CD14-positive monocyte (primary cell): ENCODE results near the gene STARD7. TPM values are rescaled to one million over a fixed set of nuclear protein-coding genes. Genes with fewer than 3 reads are reported as not detected.

Source experiments
- DNase-seq, 3 donors: peaks; one replicate each; pipeline ENCODE4 v3.0.0-alpha.2; 2011 to 2022
- H2AFZ ChIP-seq: 2 replicates; pipeline ENCODE4 v1.6.0; 2012; ENCODE audit warnings: mild to moderate bottlenecking, low read depth, low read length, inconsistent platforms; ENCODE audit not compliant: insufficient read depth, poor library complexity, severe bottlenecking
- H3K27ac ChIP-seq, 2 donors: 1 replicate in 1 of 2; 2 replicates in 1 of 2; pipeline ENCODE4 v1.5.1; 2012 to 2013; ENCODE audit warnings: low read length in 2 of 2, control low read depth in 1 of 2, inconsistent platforms in 1 of 2, low read depth in 1 of 2, mild to moderate bottlenecking in 1 of 2
- H3K27me3 ChIP-seq, 2 donors: one replicate each; pipeline versions ENCODE4 v1.6.0 to v1.6.1; 2011 to 2013; ENCODE audit warnings: low read length in 2 of 2; ENCODE audit not compliant: control insufficient read depth in 2 of 2, insufficient read depth in 2 of 2
- H3K36me3 ChIP-seq, 2 donors: replicated peaks in 1 of 2; 1 replicate in 1 of 2; 2 replicates in 1 of 2; pipeline versions ENCODE4 v1.5.1 to v1.6.1; 2012 to 2013; ENCODE audit warnings: low read length in 2 of 2, control low read depth in 1 of 2, inconsistent platforms in 1 of 2, mild to moderate bottlenecking in 1 of 2; ENCODE audit not compliant: insufficient read depth in 2 of 2, control insufficient read depth in 1 of 2
- H3K4me1 ChIP-seq, 2 donors: 1 replicate in 1 of 2; 2 replicates in 1 of 2; pipeline versions ENCODE4 v1.5.1 to v1.6.1; 2012 to 2013; ENCODE audit warnings: low read length in 2 of 2, control low read depth in 1 of 2, inconsistent platforms in 1 of 2, mild to moderate bottlenecking in 1 of 2, moderate library complexity in 1 of 2; ENCODE audit not compliant: insufficient read depth in 2 of 2, control insufficient read depth in 1 of 2
- H3K4me2 ChIP-seq: replicated peaks from 2 replicates; pipeline ENCODE3; 2012; ENCODE audit warnings: low read length, moderate library complexity, mild to moderate bottlenecking; ENCODE audit not compliant: poor library complexity, severe bottlenecking; ENCODE audit errors: extremely low read depth
- H3K4me3 ChIP-seq, 3 experiments: fragments of 200-600 bp in 1 of 3; sonication (generic) in 1 of 3; replicated peaks in 1 of 3; 1 replicate in 2 of 3; 2 replicates in 1 of 3; pipeline ENCODE4 v1.5.1; 2011 to 2013; ENCODE audit warnings: low read length in 3 of 3, mild to moderate bottlenecking in 3 of 3, control low read depth in 2 of 3, low read depth in 2 of 3, inconsistent platforms in 1 of 3, moderate library complexity in 1 of 3
- H3K79me2 ChIP-seq: 2 replicates; pipeline ENCODE4 v1.6.0; 2012; ENCODE audit warnings: mild to moderate bottlenecking, control low read depth, inconsistent platforms, low read length, moderate library complexity; ENCODE audit not compliant: insufficient read depth
- H3K9ac ChIP-seq: 2 replicates; pipeline ENCODE4 v1.6.0; 2017; ENCODE audit warnings: low read length, mild to moderate bottlenecking; ENCODE audit not compliant: insufficient read depth, poor library complexity, severe bottlenecking
- H3K9me3 ChIP-seq, 2 donors: replicated peaks in 1 of 2; 1 replicate in 1 of 2; 2 replicates in 1 of 2; pipeline versions ENCODE4 v1.5.1 to v1.6.1; 2012 to 2013; ENCODE audit warnings: low read length in 2 of 2, control low read depth in 1 of 2; ENCODE audit not compliant: control insufficient read depth in 1 of 2, insufficient read depth in 1 of 2
- H4K20me1 ChIP-seq: 2 replicates; pipeline ENCODE4 v1.6.0; 2012; ENCODE audit warnings: mild to moderate bottlenecking, low read length, control low read depth, moderate library complexity; ENCODE audit not compliant: insufficient read depth
- H3K27ac Mint-ChIP-seq, 7 donors: one replicate each; pipeline ENCODE4 v1.8.0; 2020; ENCODE audit warnings: mild to moderate bottlenecking in 7 of 7, mixed read lengths in 7 of 7, moderate library complexity in 6 of 7, inconsistent platforms in 2 of 7
- H3K27me3 Mint-ChIP-seq, 3 donors: one replicate each; pipeline ENCODE4 v1.8.0; 2021 to 2022; ENCODE audit warnings: low read depth in 3 of 3, mild to moderate bottlenecking in 3 of 3, mixed read lengths in 3 of 3, moderate library complexity in 3 of 3, inconsistent platforms in 1 of 3
- H3K36me3 Mint-ChIP-seq, 2 donors: one replicate each; pipeline ENCODE4 v1.8.0; 2020; ENCODE audit warnings: mixed read lengths in 2 of 2, inconsistent platforms in 1 of 2, mild to moderate bottlenecking in 1 of 2
- H3K4me1 Mint-ChIP-seq: one replicate; pipeline ENCODE4 v1.8.0; 2020; ENCODE audit warnings: mild to moderate bottlenecking, mixed read lengths
- H3K4me3 Mint-ChIP-seq, 2 donors: one replicate each; pipeline ENCODE4 v1.8.0; 2020; ENCODE audit warnings: mild to moderate bottlenecking in 2 of 2, mixed read lengths in 2 of 2, moderate library complexity in 1 of 2
- H3K9me3 Mint-ChIP-seq, 7 donors: one replicate each; pipeline ENCODE4 v1.8.0; 2020 to 2022; ENCODE audit warnings: mixed read lengths in 7 of 7, mild to moderate bottlenecking in 6 of 7, moderate library complexity in 6 of 7, inconsistent platforms in 2 of 7
- CTCF ChIP-seq: fragments of 200-600 bp; IDR thresholded peaks from one replicate; pipeline ENCODE4 v1.8.0; 2022; ENCODE audit warnings: antibody characterized with exemption, mild to moderate bottlenecking
- WGBS: methylation state at CpG from one replicate; pipeline ENCODE4 v1.1.5; 2013; ENCODE audit warnings: missing lambda C conversion rate; ENCODE audit not compliant: insufficient coverage; 5-methylcytosine and 5-hydroxymethylcytosine counted together
- intact Hi-C, 2 donors: fragments of 100-400 bp; cut with micrococcal nuclease; formaldehyde crosslinking; loops; one replicate each; pipeline versions ENCODE4 v1.15.0 to v1.15.1; 2023
- polyA plus RNA-seq, 3 donors: library from polyadenylated mRNA; depleted of rRNA in 1 of 3; unstranded in 2 of 3; stranded (reverse) in 1 of 3; fragments of 300-500 nt in 2 of 3; fragments of >200 nt in 1 of 3; fragmentation: Illumina TruSeq in 2 of 3; gene quantifications; 1 replicate in 2 of 3; 2 replicates in 1 of 3; pipeline ENCODE4 v1.2.3, GENCODE V29; 2012 to 2021

STARD7 gene
- polyA plus RNA-seq, 3 donors: 38.0 to 179 (median 172) TPM

GRCh38 chr2:96152304-96153161, 56.1 kb downstream of the STARD7 start:
- intact Hi-C loops: no loop called here
- peaks cover 2 to 6% (median 5%) of the 10 kb centered on the region in 3 donors for H3K27me3 Mint-ChIP-seq
- H3K4me3 Mint-ChIP-seq: peak overlapping the region in 1 of 2 donors; percentile 39
- 76% methylated on average over 10 of the region's 13 CpGs for WGBS
- Histone ChIP-seq H4K20me1 (no peaks in the 10 kb centered on the region), H3K4me3 (no peak overlapping the region), H3K36me3 (no peaks in the 10 kb centered on the region), H3K4me1 (peaks cover 23 to 24% of the 10 kb centered on the region in 2 donors), H3K27me3 (no peaks in the 10 kb centered on the region), H3K27ac (no peak overlapping the region), H3K79me2 (no peaks in the 10 kb centered on the region), H2AFZ (no peak overlapping the region), H3K4me2 (no peak overlapping the region), H3K9me3 (no peaks in the 10 kb centered on the region), H3K9ac (no peak overlapping the region)
- peaks cover 45% of the 10 kb centered on the region for H3K4me1 Mint-ChIP-seq
- H3K36me3 Mint-ChIP-seq: peaks cover 3 to 4% of the 10 kb centered on the region in 2 donors
- DNase-seq: no peak
- H3K27ac Mint-ChIP-seq: peak overlapping the region in 4 of 7 donors; percentile 10 to 97 (median 58)
- H3K9me3 Mint-ChIP-seq: no peaks in the 10 kb centered on the region
- TF ChIP-seq CTCF: no peak

DNA sequence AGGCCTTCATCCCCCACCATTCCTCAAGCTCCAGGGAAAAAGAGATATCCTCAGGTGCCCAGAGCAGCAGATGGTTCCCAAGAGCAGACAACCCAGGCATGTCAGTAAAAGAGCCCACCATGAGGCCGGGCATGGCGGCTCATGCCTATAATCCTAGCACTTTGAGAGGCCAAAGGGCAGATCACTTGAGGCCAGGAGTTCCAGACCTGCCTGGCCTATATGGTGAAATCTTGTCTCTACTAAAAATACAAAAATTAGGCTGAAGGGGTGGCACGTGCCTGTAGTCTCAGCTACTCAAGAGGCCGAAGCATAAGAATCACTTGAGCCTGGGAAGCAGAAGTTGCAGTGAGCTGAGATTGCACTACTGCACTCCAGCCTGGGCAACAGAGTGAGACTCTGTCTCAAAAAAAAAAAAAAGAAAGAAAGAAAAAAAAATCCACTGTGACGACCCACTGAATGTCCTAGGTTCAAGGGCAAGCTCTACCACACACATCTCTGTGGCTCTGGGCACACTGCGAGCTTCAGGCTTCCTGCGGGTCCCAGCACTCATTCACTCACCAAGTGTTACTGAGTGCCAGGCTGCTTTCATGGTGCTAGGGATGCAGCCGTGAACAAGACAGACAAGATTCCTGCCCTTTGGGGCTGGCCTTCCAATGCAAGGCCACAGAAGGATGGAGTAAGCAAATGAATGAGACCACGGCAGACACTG, 56.9 kb downstream of the STARD7 start:
- H3K4me1 ChIP-seq: peaks cover 24 to 25% of the 10 kb centered on the region in 2 donors
- no peaks in the 10 kb centered on the region for H3K9me3 ChIP-seq
- H3K79me2 ChIP-seq: no peaks in the 10 kb centered on the region
- Mint-ChIP-seq H3K27ac (peak overlapping the region in 5 of 7 donors; percentile 37 to 97 (median 67)), H3K4me1 (peaks cover 47% of the 10 kb centered on the region), H3K9me3 (no peaks in the 10 kb centered on the region), H3K4me3 (no peak overlapping the region), H3K36me3 (peaks cover 3 to 4% of the 10 kb centered on the region in 2 donors), H3K27me3 (peaks cover 1 to 5% (median 3%) of the 10 kb centered on the region in 3 donors)
- 100% methylated on average over 4 of the region's 9 CpGs for WGBS
- H2AFZ ChIP-seq: no peak overlapping the region
- H3K27me3 ChIP-seq: no peaks in the 10 kb centered on the region
- no peaks in the 10 kb centered on the region for H3K36me3 ChIP-seq
- H3K9ac ChIP-seq: no peak overlapping the region
- TF ChIP-seq CTCF: no peak
- H3K27ac ChIP-seq: no peak overlapping the region
- H3K4me2 ChIP-seq: no peak overlapping the region
- intact Hi-C loops: no loop called here
- no peaks in the 10 kb centered on the region for H4K20me1 ChIP-seq
- no peak for DNase-seq
- H3K4me3 ChIP-seq: no peak overlapping the region
